ENCODE measurements around the gene RARA.
"Not testable (repeated sequence)": the region's sequence is repeated elsewhere in the genome, so short reads cannot be mapped to it uniquely, and the experiment has no call there.

RARA gene

GRCh38 chr17:40366076-40366860 is 57.3 kb downstream of the RARA start:
- in situ Hi-C loops (cut with MboI; ENCODE audit: low sequenced_read_pairs) = loop anchor here (10.0 kb wide), 1 partner anchor 169 kb away; no protein-coding TSS in a partner anchor

DNA sequence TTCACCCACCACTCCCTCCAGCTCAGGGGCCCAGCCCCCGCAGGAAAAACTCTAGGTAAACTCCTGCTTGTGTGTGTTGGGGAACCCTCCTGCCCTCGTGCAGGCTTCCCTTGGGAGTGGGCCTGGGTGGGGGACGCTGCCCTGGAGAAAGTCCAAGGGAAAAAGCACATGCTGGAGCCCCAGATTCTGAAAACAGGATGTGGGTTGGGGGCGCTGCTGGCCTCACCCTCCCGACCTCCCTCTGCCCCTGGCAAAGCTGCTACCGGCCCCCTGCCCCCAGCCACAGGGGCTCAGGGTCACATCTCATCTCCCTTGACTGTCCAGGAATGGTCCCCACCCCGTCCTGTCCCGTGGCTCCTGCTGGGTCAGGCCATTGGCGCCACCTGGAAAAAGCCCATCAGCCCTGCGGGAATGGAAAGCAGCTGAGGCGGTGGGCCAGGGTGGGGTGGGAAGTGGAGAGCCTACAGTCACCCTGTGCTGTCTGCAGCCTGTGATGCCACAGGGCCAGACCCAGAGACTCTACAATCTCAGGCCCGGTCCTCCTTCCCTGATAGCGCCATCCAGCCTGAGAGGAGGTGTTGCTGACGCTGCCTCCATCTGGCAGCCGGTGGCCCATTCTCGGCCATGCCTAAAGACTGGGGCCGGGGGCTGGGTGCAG is 58.0 kb downstream of the RARA start:
- in situ Hi-C loops (cut with MboI; ENCODE audit: low sequenced_read_pairs) = loop anchor here (10.0 kb wide), 1 partner anchor 168 kb away; no protein-coding TSS in a partner anchor

- in situ Hi-C loops (cut with MboI; ENCODE audit: low sequenced_read_pairs) = loop anchor here (10.0 kb wide), 1 partner anchor 167 kb away; no protein-coding TSS in a partner anchor
Measured at GRCh38 chr17:40367728-40368127, 58.7 kb downstream of the RARA start.

DNA sequence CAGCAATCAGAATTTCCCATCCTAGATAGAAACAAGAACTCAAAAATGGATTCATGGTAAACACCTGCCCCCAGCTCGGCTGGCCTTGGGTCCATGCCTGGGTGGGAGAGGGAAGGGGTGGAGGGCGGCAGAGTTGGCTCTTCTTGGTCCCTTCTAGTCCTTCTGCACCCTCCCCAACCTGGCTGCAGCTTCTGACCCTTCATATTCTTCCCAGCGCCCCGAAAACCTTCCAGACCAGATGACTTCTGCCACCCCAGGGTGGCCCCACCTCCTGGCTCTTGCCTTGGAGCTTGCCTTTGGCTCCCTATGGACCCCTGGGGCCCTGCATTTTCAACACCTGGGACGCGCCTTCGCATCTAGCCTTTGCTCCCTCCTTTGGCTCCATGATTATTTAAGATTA is 60.9 kb downstream of the RARA start:
- in situ Hi-C loops (cut with MboI; ENCODE audit: low sequenced_read_pairs) = loop anchor here (10.0 kb wide), 1 partner anchor 165 kb away; no protein-coding TSS in a partner anchor

DNA sequence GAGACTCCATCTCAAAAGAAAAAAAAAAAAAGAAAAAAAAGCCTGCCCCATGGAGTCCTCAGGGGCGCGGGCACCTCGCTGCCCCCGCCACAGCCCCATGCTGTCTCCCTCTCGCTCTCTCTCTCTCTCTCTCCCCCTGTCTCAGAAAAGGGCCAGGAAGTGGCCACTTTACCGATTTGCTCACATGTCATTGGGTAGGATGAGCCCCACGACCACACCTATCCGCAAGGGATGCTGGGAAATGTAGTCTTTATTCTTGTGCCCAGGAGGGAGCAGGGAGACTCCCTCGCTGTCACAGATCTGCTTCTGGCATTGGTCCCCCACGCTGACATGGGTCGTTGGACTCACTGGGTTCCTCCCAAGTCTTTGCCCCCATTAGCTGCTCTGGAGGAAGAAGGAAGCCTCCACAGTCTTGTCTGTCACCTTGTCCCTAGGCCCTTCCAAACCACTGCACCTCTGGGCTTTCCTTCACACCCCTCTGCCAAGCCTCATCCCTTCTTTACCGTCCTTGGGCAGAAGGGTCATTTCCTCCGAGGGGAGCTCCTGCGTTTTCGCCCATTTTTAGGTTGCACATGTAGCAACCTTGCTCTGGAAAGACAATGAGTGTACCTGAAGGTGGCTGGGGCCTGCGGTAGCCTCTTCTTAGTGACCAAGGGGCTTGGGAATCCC is 62.4 kb downstream of the RARA start:
- in situ Hi-C loops (cut with MboI; ENCODE audit: low sequenced_read_pairs) = no loop called here

DNA sequence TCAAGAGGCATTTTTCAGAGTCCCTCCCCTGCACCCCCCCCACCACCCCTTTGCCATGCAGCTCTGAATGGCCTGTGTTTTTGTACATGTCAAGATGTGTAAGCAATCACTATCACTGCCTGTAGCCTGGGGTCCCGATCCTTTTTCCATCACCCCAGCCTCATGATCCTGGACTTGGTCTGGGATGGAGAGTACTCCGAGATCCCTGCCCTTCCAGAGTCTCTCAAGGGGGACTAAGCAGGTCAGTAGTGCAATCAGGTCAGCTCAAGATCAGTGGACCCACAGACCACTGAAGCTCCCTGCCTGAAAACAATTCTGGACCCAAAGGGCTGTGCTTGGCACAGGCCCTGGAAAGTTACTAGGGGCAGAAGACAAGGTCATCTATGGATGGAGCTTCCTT is 63.1 kb downstream of the RARA start:
- in situ Hi-C loops (cut with MboI; ENCODE audit: low sequenced_read_pairs) = no loop called here

DNA sequence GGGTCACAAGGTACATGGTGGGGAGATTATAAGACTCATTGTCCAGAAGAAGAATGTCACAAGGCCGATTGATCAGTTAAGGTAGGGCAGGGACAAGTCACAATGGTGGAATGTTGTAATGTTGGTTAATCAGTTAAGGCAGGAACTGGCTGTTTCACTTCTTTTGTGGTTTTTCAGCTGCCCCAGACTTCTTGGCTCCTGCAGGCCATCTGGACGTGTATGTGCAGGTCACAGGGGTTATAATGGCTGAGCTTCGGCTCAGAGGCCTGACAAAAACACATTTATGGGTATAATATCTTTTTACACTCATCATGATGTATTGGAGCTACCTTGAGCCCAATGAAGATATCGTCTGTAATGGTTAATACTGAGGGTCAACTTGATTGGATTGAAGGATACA is 63.7 kb downstream of the RARA start:
- in situ Hi-C loops (cut with MboI; ENCODE audit: low sequenced_read_pairs) = not testable (repeated sequence)

DNA sequence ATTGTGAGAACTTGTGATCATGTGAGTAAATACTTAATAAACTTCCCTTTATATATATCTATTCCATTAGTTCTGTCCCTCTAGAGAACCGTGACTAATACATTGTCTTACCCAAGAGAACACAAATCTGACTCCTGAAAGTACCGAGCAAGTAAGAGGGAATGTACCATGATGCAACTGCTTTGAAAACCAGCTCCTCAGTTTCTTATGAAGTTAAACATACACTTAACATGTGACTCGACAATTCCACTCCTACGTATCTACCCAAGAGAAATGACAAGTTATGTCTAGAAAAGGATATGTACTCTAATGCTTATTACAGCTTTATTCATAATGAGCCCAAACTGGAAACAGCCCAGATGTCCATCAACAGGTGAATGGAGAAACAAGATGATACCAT is 64.3 kb downstream of the RARA start:
- in situ Hi-C loops (cut with MboI; ENCODE audit: low sequenced_read_pairs) = no loop called here

- in situ Hi-C loops (cut with MboI; ENCODE audit: low sequenced_read_pairs) = no loop called here
Measured at GRCh38 chr17:40373999-40374398, 65.0 kb downstream of the RARA start.

DNA sequence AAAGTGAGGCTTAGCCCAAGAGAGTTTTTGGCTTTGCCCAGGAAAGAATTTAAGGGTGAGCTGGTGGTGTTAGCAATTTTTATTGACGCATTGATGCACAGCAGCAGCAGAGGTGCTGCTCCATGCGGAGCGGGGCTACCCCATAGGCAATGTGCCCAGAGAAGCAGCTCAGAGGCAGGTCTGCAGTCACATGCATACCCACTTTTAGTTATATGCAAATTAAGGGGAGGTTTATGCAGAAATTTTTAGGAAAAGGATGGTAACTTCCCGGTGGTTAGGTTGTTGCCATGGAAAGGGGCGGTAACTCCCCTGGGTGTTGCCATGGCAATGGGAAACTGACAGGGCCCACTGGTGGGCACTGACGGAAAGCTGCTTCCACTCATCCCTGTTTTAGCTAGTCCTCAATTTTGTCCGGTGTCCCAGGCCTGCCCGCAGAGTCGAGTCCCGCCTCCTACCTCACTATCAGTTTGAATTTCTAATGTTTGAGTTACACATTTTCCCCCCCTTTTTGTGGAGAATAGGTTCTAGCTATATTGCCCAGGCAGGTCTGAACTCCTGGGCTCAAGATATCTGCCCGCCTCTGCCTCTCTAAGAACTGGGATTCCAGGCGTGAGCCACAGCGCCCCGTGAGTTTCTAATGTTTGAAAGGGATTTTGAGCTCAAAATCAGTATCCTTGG is 66.0 kb downstream of the RARA start:
- in situ Hi-C loops (cut with MboI; ENCODE audit: low sequenced_read_pairs) = no loop called here

GRCh38 chr17:40375786-40376185 is 66.8 kb downstream of the RARA start:
- in situ Hi-C loops (cut with MboI; ENCODE audit: low sequenced_read_pairs) = not testable (repeated sequence)

GRCh38 chr17:40376541-40376940 is 67.6 kb downstream of the RARA start:
- in situ Hi-C loops (cut with MboI; ENCODE audit: low sequenced_read_pairs) = not testable (repeated sequence)

DNA sequence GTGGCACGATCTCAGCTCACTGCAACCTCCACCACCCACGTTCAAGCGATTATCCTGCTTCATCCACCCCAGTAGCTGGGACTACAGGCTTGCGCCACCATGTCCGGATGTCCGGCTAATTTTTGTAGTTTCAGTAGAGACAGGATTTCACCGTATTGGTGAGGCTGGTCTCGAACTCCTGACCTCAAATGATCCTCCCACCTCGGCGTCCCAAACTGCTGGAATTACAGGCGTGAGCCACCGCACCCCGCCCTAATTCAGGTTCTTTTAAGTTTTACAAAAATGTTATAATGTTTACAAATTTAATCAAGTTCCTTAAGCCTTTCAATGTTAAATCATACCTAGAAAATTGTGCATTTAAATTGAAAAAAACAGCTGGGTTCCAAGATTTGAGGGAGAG is 68.9 kb downstream of the RARA start:
- in situ Hi-C loops (cut with MboI; ENCODE audit: low sequenced_read_pairs) = no loop called here

- in situ Hi-C loops (cut with MboI; ENCODE audit: low sequenced_read_pairs) = no loop called here
Measured at GRCh38 chr17:40378966-40379365, 70.0 kb downstream of the RARA start.

DNA sequence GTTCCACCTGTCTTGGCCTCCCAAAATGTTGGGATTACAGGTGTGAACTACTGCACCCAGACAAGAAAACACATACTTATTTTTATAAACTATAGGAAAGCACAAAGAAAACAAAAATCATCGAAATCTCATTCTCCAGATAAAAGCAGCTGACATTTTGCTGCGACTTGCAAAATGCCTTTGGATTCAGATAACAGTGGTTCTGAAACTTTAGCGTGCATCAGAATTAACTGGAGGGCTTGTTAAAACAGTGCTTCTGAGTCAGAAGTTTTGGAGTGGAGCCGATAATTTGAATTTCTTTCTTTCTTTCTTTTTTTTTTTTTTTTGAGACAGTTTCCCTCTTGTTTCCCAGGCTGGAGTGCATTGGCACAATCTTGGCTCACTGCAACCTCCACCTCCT is 73.3 kb downstream of the RARA start:
- in situ Hi-C loops (cut with MboI; ENCODE audit: low sequenced_read_pairs) = no loop called here

GRCh38 chr17:40386555-40386954 is 77.6 kb downstream of the RARA start:
- in situ Hi-C loops (cut with MboI; ENCODE audit: low sequenced_read_pairs) = not testable (repeated sequence)

DNA sequence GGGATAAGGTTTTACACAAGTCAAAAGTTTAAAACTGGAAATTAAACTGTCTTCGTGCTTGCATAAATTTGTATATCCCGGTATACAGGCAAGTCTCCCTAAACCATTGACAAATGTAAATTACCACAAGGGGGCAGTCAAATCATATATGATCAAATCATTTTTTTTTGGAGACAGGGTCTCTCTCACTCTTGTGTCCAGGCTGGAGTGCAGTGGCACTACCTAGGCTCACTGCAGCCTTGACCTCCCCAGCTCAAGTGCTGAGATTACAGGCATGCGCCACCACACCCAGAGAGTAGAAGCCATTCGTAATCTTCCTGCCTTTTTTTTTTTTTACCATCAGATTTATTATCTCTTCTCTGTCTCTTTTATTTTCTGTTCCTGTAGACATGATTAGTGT is 90.2 kb downstream of the RARA start:
- in situ Hi-C loops (cut with MboI; ENCODE audit: low sequenced_read_pairs) = no loop called here

- in situ Hi-C loops (cut with MboI; ENCODE audit: low sequenced_read_pairs) = no loop called here
Measured at GRCh38 chr17:40402668-40403067, 93.7 kb downstream of the RARA start.

DNA sequence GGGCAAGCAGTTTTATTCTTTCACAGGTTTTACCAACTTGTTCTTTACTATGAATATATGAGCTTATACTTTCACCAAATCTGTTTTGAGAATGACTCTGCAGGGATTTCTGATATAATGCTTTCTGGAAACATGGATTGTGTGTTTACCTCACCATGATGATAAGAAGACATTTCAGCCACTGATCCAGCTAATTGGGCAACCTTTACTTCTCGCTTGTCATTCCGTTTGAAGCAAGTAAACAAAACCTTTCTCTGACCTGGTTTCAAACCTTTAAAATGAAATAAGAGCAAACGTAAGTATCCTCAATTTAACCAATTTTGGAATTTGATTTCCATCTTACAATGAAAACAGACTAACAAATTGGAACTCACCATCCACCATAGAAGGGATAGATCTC is 95.0 kb downstream of the RARA start:
- in situ Hi-C loops (cut with MboI; ENCODE audit: low sequenced_read_pairs) = no loop called here
